ENCODE results near the gene SIAH3. TPM values are rescaled to one million over a fixed set of nuclear protein-coding genes. Genes with fewer than 3 reads are reported as not detected.

The SIAH3 gene
- total and polyA plus RNA-seq, 2 experiments from 2014 or later, result 0.13 to 0.17 TPM

- no peak for DNase-seq (ENCODE audit: low spot score)
- H3K27ac ChIP-seq (ENCODE audit: low read depth), result no peak overlapping the region
- H3K4me3 ChIP-seq, result no peak overlapping the region
- no peak overlapping the region for H3K27ac Mint-ChIP-seq
- peaks cover 30% of the 10 kb centered on the region for H3K4me1 ChIP-seq (ENCODE audit: insufficient read depth)
- no peaks in the 10 kb centered on the region for H3K9me2 ChIP-seq (ENCODE audit: insufficient read depth)
- peaks cover 30% of the 10 kb centered on the region for H3K27me3 Mint-ChIP-seq (ENCODE audit: insufficient read depth, low read depth, poor library complexity)
- no peak overlapping the region for H2AFZ ChIP-seq
- no peaks in the 10 kb centered on the region for H3K9me3 Mint-ChIP-seq
- no peaks in the 10 kb centered on the region; the same call in 2 of the 3 replicates for H3K36me3 Mint-ChIP-seq (ENCODE audit: low read depth)
- H4K20me1 ChIP-seq (replicated peaks; ENCODE audit: insufficient read depth), result no peaks in the 10 kb centered on the region
- no peaks in the 10 kb centered on the region for H3K36me3 ChIP-seq (ENCODE audit: insufficient read depth)
- H3K4me3 Mint-ChIP-seq, result no peak overlapping the region; the same call in 2 of the 3 replicates
- H3F3A ChIP-seq (replicated peaks; ENCODE audit: low read depth), result no peaks in the 10 kb centered on the region
- no peak overlapping the region for H3K4me2 ChIP-seq
- peaks cover 54% of the 10 kb centered on the region for H3K4me1 Mint-ChIP-seq
- H3K27me3 ChIP-seq (ENCODE audit: insufficient read depth), result peaks cover 30% of the 10 kb centered on the region
- TF ChIP-seq EZH2 (IDR thresholded peaks at IDR 0.05; ENCODE audit: low read depth, unreplicated experiment) (no peak), CTCF (conservative IDR thresholded peaks at IDR 0.05; ENCODE audit: low read depth in 2 of 2) (no peak), EZH2phosphoT487 (IDR thresholded peaks at IDR 0.05; ENCODE audit: unreplicated experiment) (no peak), JUNB (IDR thresholded peaks at IDR 0.05; ENCODE audit: unreplicated experiment) (no peak), ZNF114 (CRISPR knock-in tag; IDR thresholded peaks at IDR 0.05) (no peak)
- TF ChIP-seq, protein P1, sequence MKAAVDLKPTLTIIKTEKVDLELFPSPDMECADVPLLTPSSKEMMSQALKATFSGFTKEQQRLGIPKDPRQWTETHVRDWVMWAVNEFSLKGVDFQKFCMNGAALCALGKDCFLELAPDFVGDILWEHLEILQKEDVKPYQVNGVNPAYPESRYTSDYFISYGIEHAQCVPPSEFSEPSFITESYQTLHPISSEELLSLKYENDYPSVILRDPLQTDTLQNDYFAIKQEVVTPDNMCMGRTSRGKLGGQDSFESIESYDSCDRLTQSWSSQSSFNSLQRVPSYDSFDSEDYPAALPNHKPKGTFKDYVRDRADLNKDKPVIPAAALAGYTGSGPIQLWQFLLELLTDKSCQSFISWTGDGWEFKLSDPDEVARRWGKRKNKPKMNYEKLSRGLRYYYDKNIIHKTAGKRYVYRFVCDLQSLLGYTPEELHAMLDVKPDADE (IDR thresholded peaks at IDR 0.05), result no peak
- ATAC-seq, result peak; percentile 4; the same call in 1 of the 3 replicates
- H3K79me2 ChIP-seq (replicated peaks; ENCODE audit: insufficient read depth), result no peaks in the 10 kb centered on the region
Observed at GRCh38 chr13:45847554-45848224, 3.9 kb downstream of the SIAH3 start.

- Histone ChIP-seq H3K27ac (ENCODE audit: low read depth) (no peak overlapping the region), H3F3A (replicated peaks; ENCODE audit: low read depth) (no peaks in the 10 kb centered on the region), H3K79me2 (replicated peaks; ENCODE audit: insufficient read depth) (no peaks in the 10 kb centered on the region), H3K4me2 (no peak overlapping the region), H3K36me3 (ENCODE audit: insufficient read depth) (no peaks in the 10 kb centered on the region), H3K27me3 (ENCODE audit: insufficient read depth) (peaks cover 20% of the 10 kb centered on the region), H3K4me3 (no peak overlapping the region), H3K4me1 (ENCODE audit: insufficient read depth) (peaks cover 20% of the 10 kb centered on the region), H4K20me1 (replicated peaks; ENCODE audit: insufficient read depth) (no peaks in the 10 kb centered on the region), H3K9me2 (ENCODE audit: insufficient read depth) (no peaks in the 10 kb centered on the region), H2AFZ (0 out of 2 replicates have a peak overlapping the region, but pooled peaks have one; percentile 6)
- H3K9me3 Mint-ChIP-seq, result no peaks in the 10 kb centered on the region
- no peaks in the 10 kb centered on the region; the same call in 2 of the 3 replicates for H3K36me3 Mint-ChIP-seq (ENCODE audit: low read depth)
- peaks cover 25% of the 10 kb centered on the region for H3K27me3 Mint-ChIP-seq (ENCODE audit: insufficient read depth, low read depth, poor library complexity)
- ATAC-seq (no peak), DNase-seq (ENCODE audit: low spot score) (no peak)
- H3K4me1 Mint-ChIP-seq, result peaks cover 44% of the 10 kb centered on the region
- no peak overlapping the region for H3K4me3 Mint-ChIP-seq
- H3K27ac Mint-ChIP-seq, result no peak overlapping the region
- TF ChIP-seq, protein P1 (IDR thresholded peaks at IDR 0.05), result no peak
- no peak for TF ChIP-seq ZNF114 (CRISPR knock-in tag; IDR thresholded peaks at IDR 0.05)
- TF ChIP-seq STAT1 (IDR thresholded peaks at IDR 0.05; ENCODE audit: unreplicated experiment), result no peak
- TF ChIP-seq NANOG (IDR thresholded peaks at IDR 0.05; ENCODE audit: borderline replicate concordance), result no peak
- TF ChIP-seq REST (IDR thresholded peaks at IDR 0.05; ENCODE audit: unreplicated experiment), result no peak
- no peak for TF ChIP-seq ZNF331 (CRISPR knock-in tag; IDR thresholded peaks at IDR 0.05; ENCODE audit: low read depth)
- TF ChIP-seq POLR2AphosphoS5 (IDR thresholded peaks at IDR 0.05; ENCODE audit: low read depth), result no peak
- no peak for TF ChIP-seq JUNB (IDR thresholded peaks at IDR 0.05; ENCODE audit: unreplicated experiment)
- TF ChIP-seq CTCF (conservative IDR thresholded peaks at IDR 0.05; ENCODE audit: low read depth in 2 of 2), result no peak
- TF ChIP-seq CREB1 (CRISPR knock-in tag; IDR thresholded peaks at IDR 0.05; ENCODE audit: low read depth), result no peak
- TF ChIP-seq EZH2 (IDR thresholded peaks at IDR 0.05; ENCODE audit: low read depth, unreplicated experiment), result no peak
Observed at GRCh38 chr13:45846681-45847080, 4.9 kb downstream of the SIAH3 start.

Measured in GM23338 (cell line).